Body of pancreas (tissue), 4 donors: ENCODE measurements around the gene PBX1.

Experiments used
- POLR2A ChIP-seq, 3 donors: fragments of 450-650 bp; IDR thresholded peaks; one replicate each; pipeline ENCODE4 v1.6.1; 2016; ENCODE audit warnings: antibody characterized with exemption in 3 of 3, mild to moderate bottlenecking in 2 of 3
- TF ChIP-seq, protein P1 (sequence below), 7 experiments: fragments of 450-650 bp in 4 of 7; fragments of 200-600 bp in 3 of 7; sonication (generic) in 3 of 7; IDR thresholded peaks; one replicate each; pipeline ENCODE4 v1.5.1; 2016 to 2019; ENCODE audit warnings: antibody characterized with exemption in 7 of 7

DNA sequence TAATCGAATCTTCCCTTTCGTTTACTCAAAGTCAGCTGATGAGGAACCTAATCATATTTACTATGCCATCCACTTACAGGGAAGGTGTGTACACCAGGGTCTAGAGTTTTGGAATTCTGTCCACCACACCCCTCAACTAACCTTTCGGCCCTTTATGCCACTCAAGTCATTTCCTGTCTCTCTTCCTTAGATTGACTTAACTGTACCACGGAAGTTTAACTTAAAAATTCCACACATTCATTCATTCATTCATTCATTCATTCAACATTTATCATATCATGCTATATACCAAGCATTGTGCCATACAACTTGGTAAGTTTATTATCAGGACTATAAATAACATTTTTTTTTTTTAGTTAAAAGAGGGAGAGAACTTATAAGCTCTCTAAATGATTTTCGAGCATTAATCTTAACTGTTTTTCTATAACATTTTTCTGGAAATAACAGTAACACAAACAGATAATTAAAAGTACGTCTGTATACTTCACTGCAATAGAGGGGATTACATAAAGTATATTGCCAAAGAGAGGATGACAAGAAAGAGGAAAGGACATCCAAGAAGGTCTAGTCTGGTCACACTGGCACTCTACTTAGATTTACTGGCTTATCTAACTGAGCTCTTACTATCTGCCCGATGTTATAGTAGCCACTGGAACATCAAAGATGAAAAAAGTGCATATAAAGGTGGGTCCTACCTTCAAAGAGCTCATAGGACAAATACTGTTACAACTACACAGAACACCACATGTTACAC, 243.7 kb downstream of the PBX1 start:
- TF ChIP-seq, protein P1, sequence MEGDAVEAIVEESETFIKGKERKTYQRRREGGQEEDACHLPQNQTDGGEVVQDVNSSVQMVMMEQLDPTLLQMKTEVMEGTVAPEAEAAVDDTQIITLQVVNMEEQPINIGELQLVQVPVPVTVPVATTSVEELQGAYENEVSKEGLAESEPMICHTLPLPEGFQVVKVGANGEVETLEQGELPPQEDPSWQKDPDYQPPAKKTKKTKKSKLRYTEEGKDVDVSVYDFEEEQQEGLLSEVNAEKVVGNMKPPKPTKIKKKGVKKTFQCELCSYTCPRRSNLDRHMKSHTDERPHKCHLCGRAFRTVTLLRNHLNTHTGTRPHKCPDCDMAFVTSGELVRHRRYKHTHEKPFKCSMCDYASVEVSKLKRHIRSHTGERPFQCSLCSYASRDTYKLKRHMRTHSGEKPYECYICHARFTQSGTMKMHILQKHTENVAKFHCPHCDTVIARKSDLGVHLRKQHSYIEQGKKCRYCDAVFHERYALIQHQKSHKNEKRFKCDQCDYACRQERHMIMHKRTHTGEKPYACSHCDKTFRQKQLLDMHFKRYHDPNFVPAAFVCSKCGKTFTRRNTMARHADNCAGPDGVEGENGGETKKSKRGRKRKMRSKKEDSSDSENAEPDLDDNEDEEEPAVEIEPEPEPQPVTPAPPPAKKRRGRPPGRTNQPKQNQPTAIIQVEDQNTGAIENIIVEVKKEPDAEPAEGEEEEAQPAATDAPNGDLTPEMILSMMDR (IDR thresholded peaks at IDR 0.05), result no peak
- TF ChIP-seq POLR2A (IDR thresholded peaks at IDR 0.05), result no peak
